IPS-18a (cell line): ENCODE results near the gene FRS3.

Experiments
- H3K27ac ChIP-seq: one replicate; pipeline ENCODE4 v1.5.1; 2013; ENCODE audit warnings: low read length
- H3K27me3 ChIP-seq: one replicate; pipeline ENCODE4 v1.6.1; 2013; ENCODE audit warnings: mild to moderate bottlenecking, low read length; ENCODE audit not compliant: control insufficient read depth, insufficient read depth
- H3K36me3 ChIP-seq: one replicate; pipeline ENCODE4 v1.6.1; 2013; ENCODE audit warnings: low read depth, low read length; ENCODE audit not compliant: control insufficient read depth
- H3K4me1 ChIP-seq: one replicate; pipeline ENCODE4 v1.6.1; 2013; ENCODE audit warnings: low read depth, low read length; ENCODE audit not compliant: control insufficient read depth
- H3K4me3 ChIP-seq: one replicate; pipeline ENCODE4 v1.5.1; 2013; ENCODE audit warnings: low read length
- H3K9ac ChIP-seq: one replicate; pipeline ENCODE4 v1.6.1; 2013; ENCODE audit warnings: mild to moderate bottlenecking, low read length, moderate library complexity
- H3K9me3 ChIP-seq: one replicate; pipeline ENCODE4 v1.6.1; 2013; ENCODE audit warnings: low read depth, low read length; ENCODE audit not compliant: control insufficient read depth

The FRS3 gene

GRCh38 chr6:41759905-41760579 is 19.7 kb downstream of the FRS3 start:
- Histone ChIP-seq H3K36me3 (no peaks in the 10 kb centered on the region), H3K27me3 (no peaks in the 10 kb centered on the region), H3K27ac (no peak overlapping the region), H3K4me1 (no peaks in the 10 kb centered on the region), H3K9me3 (no peaks in the 10 kb centered on the region), H3K9ac (no peak overlapping the region), H3K4me3 (no peak overlapping the region)

GRCh38 chr6:41759106-41759904 is 20.4 kb downstream of the FRS3 start:
- Histone ChIP-seq H3K27ac (no peak overlapping the region), H3K9me3 (no peaks in the 10 kb centered on the region), H3K4me1 (no peaks in the 10 kb centered on the region), H3K27me3 (no peaks in the 10 kb centered on the region), H3K9ac (no peak overlapping the region), H3K36me3 (no peaks in the 10 kb centered on the region), H3K4me3 (no peak overlapping the region)

DNA sequence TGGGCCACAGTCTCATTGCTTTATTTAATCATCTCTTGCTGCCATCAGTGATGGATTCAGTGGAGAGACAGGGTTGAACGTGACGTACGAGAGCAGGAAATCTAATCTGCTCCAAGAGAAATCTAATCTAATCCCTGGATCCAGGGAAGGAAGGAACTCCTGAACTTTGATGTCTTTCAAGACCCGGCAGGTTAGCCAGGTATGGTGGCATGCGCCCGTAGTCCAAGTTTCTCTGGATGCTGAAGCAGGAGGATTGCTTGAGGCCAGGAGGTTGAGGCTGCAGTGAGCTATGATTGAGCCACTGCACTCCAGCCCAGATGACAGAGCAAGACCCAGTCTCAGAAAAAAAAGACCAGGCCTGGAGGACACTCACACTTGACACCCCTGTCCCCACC is 21.1 kb downstream of the FRS3 start:
- Histone ChIP-seq H3K4me1 (no peaks in the 10 kb centered on the region), H3K9me3 (no peaks in the 10 kb centered on the region)

GRCh38 chr6:41757931-41758640 is 21.6 kb downstream of the FRS3 start:
- Histone ChIP-seq H3K9ac (no peak overlapping the region), H3K27me3 (no peaks in the 10 kb centered on the region), H3K36me3 (no peaks in the 10 kb centered on the region), H3K27ac (no peak overlapping the region), H3K4me3 (no peak overlapping the region), H3K4me1 (no peaks in the 10 kb centered on the region), H3K9me3 (no peaks in the 10 kb centered on the region)

More for the DNA sequence above, 21.1 kb downstream of the FRS3 start:
- H3K36me3 ChIP-seq: no peaks in the 10 kb centered on the region
- no peak overlapping the region for H3K4me3 ChIP-seq
- H3K27me3 ChIP-seq: no peaks in the 10 kb centered on the region
- no peak overlapping the region for H3K9ac ChIP-seq
- no peak overlapping the region for H3K27ac ChIP-seq

- Histone ChIP-seq H3K4me1 (no peaks in the 10 kb centered on the region), H3K27ac (no peak overlapping the region), H3K27me3 (no peaks in the 10 kb centered on the region), H3K9ac (no peak overlapping the region), H3K4me3 (no peak overlapping the region), H3K36me3 (no peaks in the 10 kb centered on the region), H3K9me3 (no peaks in the 10 kb centered on the region)
Observed at GRCh38 chr6:41757271-41757670, 22.4 kb downstream of the FRS3 start.

DNA sequence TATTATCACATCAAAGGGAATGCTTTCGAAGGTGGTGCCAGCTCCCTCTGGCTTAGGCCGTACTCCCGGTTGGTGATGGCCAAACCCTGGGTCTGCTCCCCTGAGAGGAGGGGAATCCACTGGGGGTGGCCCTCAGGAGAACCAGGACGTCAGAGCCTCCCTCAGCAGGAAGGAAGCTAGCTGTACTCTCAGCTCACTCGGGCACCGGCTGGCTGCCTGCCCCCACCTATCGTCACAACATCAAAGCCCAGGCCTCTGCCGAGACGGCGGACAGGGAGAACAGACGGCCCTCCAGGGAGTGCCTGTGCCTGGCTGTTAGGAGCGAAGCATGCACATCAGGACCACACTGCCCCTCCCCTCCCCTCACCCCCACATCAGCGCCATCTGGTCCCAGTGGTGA is 23.3 kb downstream of the FRS3 start:
- Histone ChIP-seq H3K27me3 (no peaks in the 10 kb centered on the region), H3K4me3 (no peak overlapping the region), H3K27ac (no peak overlapping the region), H3K4me1 (no peaks in the 10 kb centered on the region), H3K9ac (no peak overlapping the region), H3K9me3 (no peaks in the 10 kb centered on the region), H3K36me3 (no peaks in the 10 kb centered on the region)

- Histone ChIP-seq H3K9me3 (no peaks in the 10 kb centered on the region), H3K4me1 (no peaks in the 10 kb centered on the region), H3K9ac (no peak overlapping the region), H3K27me3 (no peaks in the 10 kb centered on the region), H3K27ac (no peak overlapping the region), H3K36me3 (no peaks in the 10 kb centered on the region), H3K4me3 (no peak overlapping the region)
Observed at GRCh38 chr6:41755895-41756294, 23.8 kb downstream of the FRS3 start.

- Histone ChIP-seq H3K9ac (no peak overlapping the region), H3K36me3 (no peaks in the 10 kb centered on the region), H3K27ac (no peak overlapping the region), H3K4me3 (no peak overlapping the region), H3K9me3 (no peaks in the 10 kb centered on the region), H3K27me3 (no peaks in the 10 kb centered on the region), H3K4me1 (no peaks in the 10 kb centered on the region)
Observed at GRCh38 chr6:41750374-41750773, 29.3 kb downstream of the FRS3 start.

- Histone ChIP-seq H3K9me3 (no peaks in the 10 kb centered on the region), H3K9ac (no peak overlapping the region), H3K36me3 (no peaks in the 10 kb centered on the region), H3K27me3 (no peaks in the 10 kb centered on the region), H3K4me1 (no peaks in the 10 kb centered on the region), H3K4me3 (no peak overlapping the region), H3K27ac (no peak overlapping the region)
Observed at GRCh38 chr6:41748542-41748941, 31.2 kb downstream of the FRS3 start.

- H3K4me1 ChIP-seq: no peaks in the 10 kb centered on the region
Observed at GRCh38 chr6:41748102-41748477, 31.6 kb downstream of the FRS3 start.

GRCh38 chr6:41747256-41748101 is 32.2 kb downstream of the FRS3 start, which contains the start of gene PGC:
TSS of gene PGC (minus strand) at chr6:41747397. CDS start at chr6:41747334, 63 bp downstream.
- Histone ChIP-seq H3K4me3 (no peak within 1 kb of the TSS), H3K9me3 (no peaks in the 10 kb centered on the region), H3K9ac (no peak within 1 kb of the TSS)

More at GRCh38 chr6:41748102-41748477, 31.6 kb downstream of the FRS3 start:
- H3K36me3 ChIP-seq: no peaks in the 10 kb centered on the region
- no peak overlapping the region for H3K4me3 ChIP-seq
- H3K9ac ChIP-seq: no peak overlapping the region
- H3K9me3 ChIP-seq: no peaks in the 10 kb centered on the region
- H3K27ac ChIP-seq: no peak overlapping the region
- H3K27me3 ChIP-seq: no peaks in the 10 kb centered on the region

More at GRCh38 chr6:41747256-41748101, 32.2 kb downstream of the FRS3 start, which contains the start of gene PGC:
- no peaks in the 10 kb centered on the region for H3K27me3 ChIP-seq
- no peaks in the 10 kb centered on the region for H3K4me1 ChIP-seq
- H3K36me3 ChIP-seq: no peaks in the 10 kb centered on the region
- H3K27ac ChIP-seq: no peak within 1 kb of the TSS
